H1 (cell line): Measurements from ENCODE around the gene RNF212. TPM values are rescaled to one million over a fixed set of nuclear protein-coding genes. Genes with fewer than 3 reads are reported as not detected.
"Not testable (repeated sequence)": the region's sequence is repeated elsewhere in the genome, so short reads cannot be mapped to it uniquely, and the experiment has no call there.

Source experiments
- CTCF ChIA-PET: fragments of 300-600 bp; sonication (Branson Sonifier 250); formaldehyde crosslinking; loops from one replicate; lab custom pipeline; 2021; ENCODE audit not compliant: partially characterized antibody; lab: Charles Lee
- POLR2A ChIA-PET: fragments of 300-600 bp; sonication (Branson Sonifier 250); formaldehyde crosslinking; loops from one replicate; lab custom pipeline; 2021; ENCODE audit warnings: inconsistent platforms; ENCODE audit not compliant: partially characterized antibody; lab: Charles Lee
- DNase-seq, 2 experiments: peaks; one replicate each; pipeline versions ENCODE4 v3.0.0 to v3.0.0-alpha.2; 2010 to 2022; ENCODE audit warnings: low spot score in 2 of 2, low read depth in 1 of 2, mixed read lengths in 1 of 2
- FAIRE-seq: peaks from 2 replicates; lab custom pipeline; 2011; peaks lifted over from hg19 to GRCh38; lab: Jason Lieb, UNC
- H2AFZ ChIP-seq: 2 replicates; pipeline ENCODE4 v1.8.1; 2012; ENCODE audit warnings: low read length, inconsistent platforms
- H2AK5ac ChIP-seq: 2 replicates; pipeline ENCODE4 v1.6.1; 2013; ENCODE audit warnings: low read depth, low read length
- H2BK120ac ChIP-seq: replicated peaks from 2 replicates; pipeline ENCODE3; 2013; ENCODE audit warnings: low read depth, low read length, inconsistent platforms
- H2BK12ac ChIP-seq: 2 replicates; pipeline ENCODE4 v1.6.1; 2013; ENCODE audit warnings: low read depth, low read length
- H2BK15ac ChIP-seq: 2 replicates; pipeline ENCODE4 v1.6.1; 2013; ENCODE audit warnings: low read length
- H2BK20ac ChIP-seq: 2 replicates; pipeline ENCODE4 v1.6.1; 2013; ENCODE audit warnings: low read length
- H2BK5ac ChIP-seq: 2 replicates; pipeline ENCODE4 v1.6.1; 2013; ENCODE audit warnings: low read depth, low read length
- H3K14ac ChIP-seq: 2 replicates; pipeline ENCODE4 v1.6.1; 2013; ENCODE audit warnings: inconsistent platforms; ENCODE audit not compliant: insufficient read length
- H3K18ac ChIP-seq: 2 replicates; pipeline ENCODE4 v1.6.1; 2013; ENCODE audit warnings: low read length; ENCODE audit errors: extremely low read depth
- H3K23ac ChIP-seq: 2 replicates; pipeline ENCODE4 v1.6.1; 2013; ENCODE audit warnings: inconsistent platforms; ENCODE audit not compliant: insufficient read length
- H3K23me2 ChIP-seq: 2 replicates; pipeline ENCODE4 v1.6.1; 2013; ENCODE audit warnings: low read depth, low read length
- H3K27ac ChIP-seq: 2 replicates; pipeline ENCODE4 v1.6.1; 2011; ENCODE audit warnings: low read depth, low read length, inconsistent platforms
- H3K27me3 ChIP-seq, 4 experiments: replicated peaks in 1 of 4; 1 replicate in 1 of 4; 2 replicates in 3 of 4; pipeline versions ENCODE4 v1.6.1 to v1.8.1; 2011 to 2013; ENCODE audit warnings: low read length in 3 of 4, mild to moderate bottlenecking in 3 of 4, inconsistent platforms in 2 of 4, mixed read lengths in 2 of 4, moderate library complexity in 1 of 4; ENCODE audit not compliant: control insufficient read depth in 3 of 4, insufficient read depth in 3 of 4; ENCODE audit errors: extremely low read depth in 1 of 4
- H3K36me3 ChIP-seq, 4 experiments: 2 replicates each; pipeline versions ENCODE4 v1.6.1 to v1.8.1; 2011 to 2013; ENCODE audit warnings: mild to moderate bottlenecking in 4 of 4, low read length in 3 of 4, moderate library complexity in 2 of 4, control low read depth in 1 of 4, inconsistent platforms in 1 of 4; ENCODE audit not compliant: insufficient read depth in 4 of 4, control insufficient read depth in 2 of 4
- H3K4ac ChIP-seq: replicated peaks from 2 replicates; pipeline ENCODE3; 2013; ENCODE audit warnings: low read length, low read depth, mixed read lengths, inconsistent platforms; ENCODE audit not compliant: insufficient read length
- H3K4me1 ChIP-seq, 4 experiments: replicated peaks in 1 of 4; 1 replicate in 1 of 4; 2 replicates in 3 of 4; pipeline versions ENCODE4 v1.6.1 to v1.8.1; 2011 to 2013; ENCODE audit warnings: low read length in 3 of 4, inconsistent platforms in 2 of 4, mixed read lengths in 1 of 4; ENCODE audit not compliant: insufficient read depth in 4 of 4, control insufficient read depth in 3 of 4
- H3K4me2 ChIP-seq, 2 experiments: 2 replicates each; pipeline versions ENCODE4 v1.6.1 to v1.8.1; 2011 to 2013; ENCODE audit warnings: low read depth in 2 of 2, low read length in 2 of 2, control low read depth in 1 of 2, inconsistent platforms in 1 of 2, mild to moderate bottlenecking in 1 of 2; ENCODE audit not compliant: insufficient read depth in 1 of 2
- H3K4me3 ChIP-seq, 4 experiments: fragments of 200-600, 300-600 bp in 1 of 4; sonication (generic), shearing (Covaris generic), sonication (Bioruptor Twin) in 1 of 4; 2 replicates each; pipeline versions ENCODE4 v1.5.1 to v1.8.1; 2011 to 2016; ENCODE audit warnings: low read length in 4 of 4, low read depth in 3 of 4, control low read depth in 2 of 4, inconsistent platforms in 2 of 4, mild to moderate bottlenecking in 2 of 4, mixed read lengths in 1 of 4, moderate library complexity in 1 of 4; ENCODE audit not compliant: insufficient read depth in 2 of 4; ENCODE audit errors: extremely low read depth in 1 of 4
- H3K56ac ChIP-seq: replicated peaks from 2 replicates; pipeline ENCODE3; 2013; ENCODE audit warnings: low read depth, mild to moderate bottlenecking, mixed read lengths, low read length, inconsistent platforms; ENCODE audit not compliant: insufficient read length
- H3K79me1 ChIP-seq: 2 replicates; pipeline ENCODE4 v1.6.1; 2013; ENCODE audit warnings: low read depth, low read length, control low read depth
- H3K79me2 ChIP-seq, 2 experiments: 2 replicates each; pipeline versions ENCODE4 v1.6.1 to v1.8.1; 2012 to 2013; ENCODE audit warnings: low read length in 2 of 2, mild to moderate bottlenecking in 2 of 2, inconsistent platforms in 1 of 2; ENCODE audit not compliant: insufficient read depth in 2 of 2, control insufficient read depth in 1 of 2
- H3K9ac ChIP-seq, 4 experiments: replicated peaks in 1 of 4; 1 replicate in 1 of 4; 2 replicates in 3 of 4; pipeline versions ENCODE4 v1.6.1 to v1.8.1; 2011 to 2013; ENCODE audit warnings: low read depth in 3 of 4, low read length in 3 of 4, control low read depth in 2 of 4, mild to moderate bottlenecking in 2 of 4, moderate library complexity in 2 of 4, inconsistent platforms in 1 of 4; ENCODE audit errors: extremely low read depth in 1 of 4
- H3K9me3 ChIP-seq, 2 experiments: 2 replicates each; pipeline versions ENCODE4 v1.6.1 to v1.8.1; 2012 to 2013; ENCODE audit warnings: mild to moderate bottlenecking in 2 of 2, moderate library complexity in 2 of 2, control low read depth in 1 of 2, inconsistent platforms in 1 of 2, low read depth in 1 of 2, low read length in 1 of 2, mixed read lengths in 1 of 2; ENCODE audit not compliant: insufficient read depth in 2 of 2
- H4K20me1 ChIP-seq, 2 experiments: replicated peaks in 1 of 2; 2 replicates each; pipeline versions ENCODE3 to v1.8.1; 2011 to 2013; ENCODE audit warnings: inconsistent platforms in 2 of 2, low read length in 2 of 2, mild to moderate bottlenecking in 1 of 2; ENCODE audit not compliant: insufficient read depth in 2 of 2, control insufficient read depth in 1 of 2
- H4K5ac ChIP-seq: 2 replicates; pipeline ENCODE4 v1.6.1; 2013; ENCODE audit warnings: low read length, low read depth, mixed read lengths, inconsistent platforms; ENCODE audit not compliant: insufficient read length
- H4K8ac ChIP-seq: 2 replicates; pipeline ENCODE4 v1.8.0; 2013; ENCODE audit warnings: mild to moderate bottlenecking, moderate library complexity, low read length, inconsistent platforms; ENCODE audit not compliant: insufficient read depth; ENCODE audit errors: extremely low read depth
- H4K91ac ChIP-seq: replicated peaks from 2 replicates; pipeline ENCODE3; 2013; ENCODE audit warnings: low read length, mixed read lengths, inconsistent platforms; ENCODE audit not compliant: insufficient read length
- CBX5 ChIP-seq: fragments of 300-800, 300-1000 bp; sonication (generic); IDR thresholded peaks from 2 replicates; pipeline ENCODE4 v1.7.1; 2016; ENCODE audit warnings: antibody characterized with exemption, low read length, low read depth
- CBX8 ChIP-seq: fragments of 300-800, 300-1000 bp; sonication (generic); IDR thresholded peaks from 2 replicates; pipeline ENCODE4 v1.7.1; 2016; ENCODE audit warnings: low read depth, low read length, borderline replicate concordance
- RFX5 ChIP-seq: IDR thresholded peaks from 2 replicates; pipeline ENCODE4 v1.6.1; 2011; ENCODE audit warnings: low read depth, low read length, improper control_type of control experiment, borderline replicate concordance
- WGBS, 2 experiments: shearing (Covaris generic) in 1 of 2; methylation state at CpG; one replicate each; pipeline versions ENCODE4 v1.1.6 to v1.1.7; 2013 to 2015; ENCODE audit warnings: low lambda C conversion rate in 2 of 2, mixed read lengths in 2 of 2, inconsistent platforms in 1 of 2, low coverage in 1 of 2, missing lambda C conversion rate in 1 of 2; ENCODE audit not compliant: insufficient replicate concordance in 2 of 2, insufficient coverage in 1 of 2, insufficient read length in 1 of 2; ENCODE audit errors: extremely low coverage in 1 of 2, missing lambda C conversion rate in 1 of 2; 5-methylcytosine and 5-hydroxymethylcytosine counted together
- polyA plus RNA-seq, 7 experiments: library from polyadenylated mRNA; depleted of rRNA in 3 of 7; stranded (reverse) in 5 of 7; unstranded in 2 of 7; fragments of >200 nt in 5 of 7; fragments of 200-250 nt in 2 of 7; gene quantifications; 1 replicate in 5 of 7; 2 replicates in 1 of 7; 4 replicates in 1 of 7; pipeline versions ENCODE4 v1.2.1 to v1.2.3, GENCODE V29; 2011 to 2013; ENCODE audit warnings: missing spikeins in 2 of 7, mixed read lengths in 2 of 7
- total RNA-seq: library from RNA; stranded (reverse); fragmentation: NEBNext Ultra II Directional; extraction: Animal tissue kit (Norgen Biotek cat#: 25700); gene quantifications from 2 replicates; pipeline ENCODE4 v1.2.1, GENCODE V29; 2021

Gene RNF212
- total and polyA plus RNA-seq, 2 of the 8 experiments (the other 6 are each of a cell fraction or from before 2014, with no cell fraction given) = 3.4 to 5.4 TPM

- TF ChIP-seq CBX5 (no peak), RFX5 (no peak), CBX8 (no peak)
Measured at GRCh38 chr4:1126506-1126905, 13.1 kb upstream of the RNF212 start (continued).

- H4K8ac ChIP-seq, H3K14ac ChIP-seq, H2BK5ac ChIP-seq, H3K56ac ChIP-seq, H3K4ac ChIP-seq, H2AK5ac ChIP-seq, H3K36me3 ChIP-seq, H3K27me3 ChIP-seq, DNase-seq, H3K23me2 ChIP-seq, H4K5ac ChIP-seq, CTCF ChIA-PET, POLR2A ChIA-PET, H4K20me1 ChIP-seq, H3K9me3 ChIP-seq, H2AFZ ChIP-seq, H2BK12ac ChIP-seq, H2BK15ac ChIP-seq, H3K18ac ChIP-seq, H3K27ac ChIP-seq, H3K79me1 ChIP-seq, H3K4me3 ChIP-seq, H2BK20ac ChIP-seq, H3K79me2 ChIP-seq, H3K23ac ChIP-seq, H2BK120ac ChIP-seq, H3K4me1 ChIP-seq, H3K9ac ChIP-seq, H3K4me2 ChIP-seq, H4K91ac ChIP-seq, FAIRE-seq: not testable (repeated sequence)
- WGBS, 2 experiments = 80% methylated on average over 4 of the region's 4 CpGs; no CpG with 5 or more reads in 1 of the 2 experiments
Measured at GRCh38 chr4:1125466-1125865, 12.1 kb upstream of the RNF212 start.
